Transverse colon (tissue), 4 donors: ENCODE data around the gene TMEM129.

Experiments
- CTCF ChIP-seq, 5 experiments: fragments of 200-600 bp in 3 of 5; fragments of 450-650 bp in 2 of 5; sonication (generic) in 3 of 5; IDR thresholded peaks; 1 replicate in 2 of 5; 2 replicates in 3 of 5; pipeline ENCODE4 v1.5.1; 2016 to 2017; ENCODE audit warnings: antibody characterized with exemption in 5 of 5, inconsistent platforms in 3 of 5, mild to moderate bottlenecking in 2 of 5, moderate library complexity in 1 of 5
- POLR2A ChIP-seq: fragments of 450-650 bp; IDR thresholded peaks from one replicate; pipeline ENCODE4 v1.6.1; 2016; ENCODE audit warnings: antibody characterized with exemption, mild to moderate bottlenecking, moderate library complexity
- POLR2AphosphoS5 ChIP-seq, 3 donors: sonication (generic); formaldehyde crosslinking; IDR thresholded peaks; one replicate each; pipeline ENCODE4 v1.6.1; 2016; ENCODE audit warnings: antibody characterized with exemption in 3 of 3

- TF ChIP-seq CTCF (IDR thresholded peaks at IDR 0.05) (peak; percentile 70 to 84 (median 79)), POLR2AphosphoS5 (IDR thresholded peaks at IDR 0.05) (no peak), POLR2A (no peak)
Observed at GRCh38 chr4:1748465-1748995, 27.4 kb upstream of the TMEM129 start.
